IPS-NIHi7 (cell line): ENCODE results near the gene FANCF.
"Not testable (repeated sequence)": the region's sequence is repeated elsewhere in the genome, so short reads cannot be mapped to it uniquely, and the experiment has no call there.

Experiments
- DNase-seq: peaks from one replicate; pipeline ENCODE4 v3.0.0; 2012; ENCODE audit warnings: mixed read lengths; ENCODE audit errors: extremely low spot score

FANCF gene, protein sequence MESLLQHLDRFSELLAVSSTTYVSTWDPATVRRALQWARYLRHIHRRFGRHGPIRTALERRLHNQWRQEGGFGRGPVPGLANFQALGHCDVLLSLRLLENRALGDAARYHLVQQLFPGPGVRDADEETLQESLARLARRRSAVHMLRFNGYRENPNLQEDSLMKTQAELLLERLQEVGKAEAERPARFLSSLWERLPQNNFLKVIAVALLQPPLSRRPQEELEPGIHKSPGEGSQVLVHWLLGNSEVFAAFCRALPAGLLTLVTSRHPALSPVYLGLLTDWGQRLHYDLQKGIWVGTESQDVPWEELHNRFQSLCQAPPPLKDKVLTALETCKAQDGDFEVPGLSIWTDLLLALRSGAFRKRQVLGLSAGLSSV

DNA sequence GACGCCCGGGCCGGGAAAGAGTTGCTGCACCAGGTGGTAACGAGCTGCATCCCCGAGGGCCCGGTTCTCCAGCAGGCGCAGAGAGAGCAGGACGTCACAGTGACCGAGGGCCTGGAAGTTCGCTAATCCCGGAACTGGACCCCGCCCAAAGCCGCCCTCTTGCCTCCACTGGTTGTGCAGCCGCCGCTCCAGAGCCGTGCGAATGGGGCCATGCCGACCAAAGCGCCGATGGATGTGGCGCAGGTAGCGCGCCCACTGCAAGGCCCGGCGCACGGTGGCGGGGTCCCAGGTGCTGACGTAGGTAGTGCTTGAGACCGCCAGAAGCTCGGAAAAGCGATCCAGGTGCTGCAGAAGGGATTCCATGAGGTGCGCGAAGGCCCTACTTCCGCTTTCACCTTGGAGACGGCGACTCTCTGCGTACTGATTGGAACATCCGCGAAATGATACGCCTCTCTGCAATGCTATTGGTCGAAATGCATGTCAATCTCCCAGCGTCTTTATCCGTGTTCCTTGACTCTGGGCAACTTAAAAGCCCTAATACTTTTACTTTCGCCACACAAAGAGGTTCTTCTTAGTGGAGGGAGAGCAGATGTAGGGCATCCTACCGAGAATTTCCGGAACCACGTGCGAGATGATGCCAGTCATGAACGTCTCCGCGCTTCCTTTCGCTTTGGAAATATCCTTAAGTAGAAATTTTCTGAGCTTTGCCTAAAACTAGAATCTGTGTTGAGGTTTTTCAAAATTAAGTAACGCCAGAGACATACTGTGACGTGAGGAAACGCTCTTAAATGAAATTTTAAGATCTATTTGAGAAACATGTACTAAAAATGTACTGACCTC is at the start of gene FANCF:
Gene FANCF (minus strand): TSS at position 376 of the 840 bp plus-strand sequence. CDS start 13 bp downstream, at position 363.
- peak; percentile 85 for DNase-seq

DNA sequence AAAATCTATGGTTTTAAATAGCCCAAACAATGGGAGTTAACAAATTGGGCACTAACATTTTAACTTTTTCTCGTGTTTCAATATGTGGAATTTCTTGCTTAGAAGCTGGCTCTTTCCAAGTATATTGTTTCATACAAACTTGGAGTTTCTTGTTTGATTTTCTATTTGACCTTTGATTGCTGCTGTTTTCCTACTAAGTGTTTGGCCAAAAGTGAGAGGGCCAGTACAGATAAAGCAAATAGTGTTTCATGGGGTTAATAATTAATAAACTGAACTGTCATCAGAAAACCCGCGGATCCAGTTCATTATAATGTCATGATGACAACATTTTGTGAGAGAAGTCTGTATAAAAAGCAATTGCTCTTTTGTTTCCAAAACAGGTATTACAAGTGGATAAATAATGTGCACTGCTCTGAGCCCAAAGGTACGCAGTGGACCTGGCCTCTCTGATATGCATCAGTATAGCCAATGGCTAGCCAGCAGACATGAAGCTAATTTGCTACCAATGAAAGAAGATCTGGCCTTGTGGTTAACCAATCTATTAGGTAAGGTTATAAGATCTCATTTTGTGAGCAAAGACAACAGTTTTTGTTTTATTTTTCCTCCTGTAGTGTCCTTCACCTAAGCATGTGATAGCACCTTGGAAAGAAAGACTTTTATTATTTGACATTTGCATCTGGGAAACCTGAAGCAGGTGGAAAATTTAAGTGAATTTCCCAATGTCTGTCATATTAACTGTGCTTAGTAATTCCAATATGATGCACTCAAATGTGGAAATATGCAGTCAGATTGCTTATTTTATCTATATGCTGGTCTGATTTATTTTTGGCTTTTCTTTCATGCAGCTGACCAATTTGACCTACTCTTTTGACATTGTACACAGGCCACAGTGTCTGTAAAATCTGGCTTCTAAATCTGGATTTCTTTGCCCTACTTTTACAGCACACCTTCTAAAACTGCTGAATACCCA is 49.1 kb upstream of the FANCF start:
- no peak for DNase-seq

DNA sequence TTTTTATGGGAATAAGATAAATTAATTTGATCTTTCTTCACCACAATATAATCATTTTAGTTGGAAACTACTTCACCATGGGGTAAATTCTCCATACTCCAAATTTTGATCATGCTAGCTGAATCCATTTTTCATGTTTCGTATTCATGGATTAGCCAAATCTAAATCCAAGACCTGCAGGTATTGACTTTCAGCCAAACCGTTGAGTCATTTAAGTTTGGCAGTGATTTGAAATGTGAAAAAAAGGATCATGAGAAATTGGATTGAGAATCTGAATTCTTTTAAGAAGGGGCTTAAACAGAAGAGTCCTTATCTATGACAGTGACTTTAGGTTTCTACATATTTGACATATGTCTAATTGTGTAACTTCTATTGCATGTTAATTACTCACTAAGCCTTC is 46.1 kb upstream of the FANCF start:
- DNase-seq, result no peak

DNA sequence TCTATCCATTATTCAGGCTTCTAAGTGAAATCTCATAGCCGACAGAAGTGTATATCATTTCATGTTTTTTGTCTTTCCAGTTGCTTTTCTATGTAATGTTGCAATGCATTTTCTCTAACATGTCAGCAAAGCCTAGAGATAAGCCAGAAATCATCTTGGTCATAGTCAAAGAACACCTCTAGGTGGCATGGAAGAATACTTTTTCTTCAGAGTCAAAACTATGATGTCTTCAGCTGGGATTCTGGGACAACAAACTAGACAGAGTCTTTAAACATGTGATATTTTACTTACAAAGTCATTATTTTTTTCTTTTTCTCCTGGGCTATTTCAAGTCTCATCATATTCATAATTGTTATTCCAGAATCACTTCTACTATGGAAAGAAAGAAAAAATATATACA is 45.2 kb upstream of the FANCF start:
- no peak for DNase-seq

DNA sequence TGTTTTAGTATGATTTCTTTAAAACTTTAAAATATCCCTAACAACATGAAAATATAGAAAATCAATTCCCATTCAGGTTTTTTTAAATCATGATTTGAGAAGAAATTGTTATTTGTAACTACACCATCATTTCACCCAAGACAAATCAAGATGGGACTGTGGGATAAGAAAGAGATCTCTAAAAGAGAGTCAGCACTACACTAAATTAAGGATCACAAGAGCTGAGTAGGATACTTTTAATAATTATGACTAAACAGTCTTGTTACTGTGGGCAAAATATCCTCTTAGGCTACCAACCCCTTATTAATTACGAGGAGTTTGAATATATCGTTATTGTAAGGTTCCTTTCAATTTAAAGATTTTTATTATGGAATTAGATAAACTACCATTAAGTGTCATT is 43.7 kb upstream of the FANCF start:
- DNase-seq, result no peak

DNA sequence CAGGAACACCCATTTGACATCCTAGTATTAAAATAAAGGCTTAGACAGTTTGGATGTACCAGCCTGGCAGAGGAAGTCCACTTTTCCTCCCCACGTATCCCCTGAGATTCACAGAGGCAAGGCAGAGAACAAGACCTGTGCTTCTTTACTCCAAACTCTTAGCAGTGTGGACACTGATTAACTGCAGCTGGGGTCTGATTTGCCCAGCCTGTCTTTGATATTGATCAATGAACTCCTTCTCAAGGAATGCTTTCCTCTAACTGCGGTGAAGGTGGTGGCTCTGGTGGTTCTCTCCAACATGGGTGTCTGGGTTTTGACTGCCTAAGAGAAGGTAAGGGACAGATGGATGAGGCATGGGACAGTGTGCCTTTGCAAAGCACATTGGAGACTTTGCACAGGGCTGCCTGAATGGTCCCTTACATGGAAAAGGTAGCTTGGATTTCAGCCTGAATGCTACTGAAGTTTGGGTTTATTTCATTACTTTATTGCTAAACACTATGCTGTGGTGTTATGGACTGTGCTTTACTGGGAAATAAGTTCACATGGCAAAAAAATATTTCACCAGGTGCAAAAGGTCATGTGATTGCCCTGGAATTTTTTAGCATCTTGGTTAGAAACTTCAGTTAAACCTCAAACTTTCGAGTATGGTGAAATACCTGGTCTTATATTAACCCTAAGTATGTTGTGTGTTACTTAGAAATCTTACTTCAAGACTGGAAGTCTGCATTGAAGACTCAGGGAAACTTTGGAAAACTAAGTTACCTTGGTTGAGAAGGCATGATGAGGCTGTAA is 42.6 kb upstream of the FANCF start:
- DNase-seq, result no peak

DNA sequence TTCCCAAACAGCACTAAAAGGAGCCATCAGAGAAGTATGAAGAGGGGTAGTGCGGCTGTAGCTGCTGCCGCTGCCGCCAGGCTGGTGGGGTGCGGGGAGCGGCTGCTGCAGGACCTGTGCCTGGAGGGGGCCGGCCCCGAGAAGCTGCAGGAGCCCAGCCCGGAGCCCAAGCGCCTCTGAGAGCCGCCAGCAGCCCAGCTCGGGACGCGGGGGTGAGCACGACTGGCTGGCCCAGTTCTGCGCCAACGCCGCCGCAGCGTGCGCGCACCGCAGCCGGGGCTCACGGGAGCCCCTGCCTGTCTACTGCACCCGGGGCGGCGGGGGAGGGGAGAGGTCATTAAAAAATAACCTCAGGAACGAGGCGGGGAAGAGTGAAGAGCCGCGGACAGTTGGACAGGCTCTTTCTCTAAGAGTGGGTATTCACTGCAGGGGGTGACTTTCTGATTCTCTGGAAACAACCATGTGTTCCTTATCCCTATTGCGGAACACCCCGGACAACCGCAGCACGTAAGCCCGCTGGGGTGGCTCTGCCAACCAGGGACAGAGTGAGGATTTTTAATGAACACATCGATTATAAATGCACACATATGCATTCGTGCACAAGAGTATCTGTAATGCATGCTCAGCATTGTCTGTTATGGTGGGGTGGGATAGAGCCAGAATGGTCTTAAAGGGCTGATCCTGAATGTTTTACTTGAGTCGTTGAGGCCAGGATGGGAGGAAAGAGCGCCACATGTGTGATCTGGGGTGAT is 41.2 kb upstream of the FANCF start:
- peak; percentile 77 for DNase-seq

DNA sequence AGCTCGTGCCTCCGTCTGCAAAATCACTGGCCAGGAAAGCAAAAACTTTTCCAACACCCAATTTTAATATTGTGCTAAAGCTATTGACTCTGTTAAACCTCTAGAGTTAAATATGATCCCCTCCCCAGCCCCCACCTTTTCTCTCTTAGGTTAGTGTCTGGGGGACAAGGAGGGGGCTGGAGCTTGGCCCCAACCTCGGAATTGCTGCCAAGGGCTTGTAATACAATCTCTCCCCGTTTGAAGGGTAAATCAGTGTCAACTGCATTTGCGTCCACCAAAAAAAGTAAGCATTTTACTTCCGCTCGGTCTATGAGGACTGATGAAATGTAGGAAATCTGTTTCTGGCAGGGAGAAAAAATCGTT is 40.7 kb upstream of the FANCF start, which contains the start of gene GAS2:
Gene GAS2 (plus strand): TSS at position 287 of the 363 bp plus-strand sequence. CDS start 8,259 bp downstream, outside the sequence.
- no peak for DNase-seq

DNA sequence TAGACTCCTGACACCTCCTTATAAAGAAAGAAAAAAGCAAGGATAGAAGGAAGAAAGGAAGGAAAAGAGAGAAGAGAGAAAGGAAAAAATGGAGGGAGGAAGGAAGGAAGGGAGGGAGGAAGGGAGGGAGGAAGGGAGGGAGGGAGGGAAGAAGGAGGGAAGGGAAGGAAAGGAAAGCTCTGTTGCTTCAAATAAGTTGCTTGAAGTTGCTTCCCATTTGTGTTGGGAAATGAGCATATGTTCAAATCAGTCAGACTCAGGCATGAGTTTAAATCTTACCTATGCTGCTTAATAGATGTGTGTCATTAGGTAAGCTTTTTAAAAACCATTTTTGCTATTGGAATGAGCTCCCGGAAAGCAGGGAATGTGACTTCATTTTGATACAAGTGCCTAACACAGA is 34.2 kb upstream of the FANCF start:
- DNase-seq, result no peak

DNA sequence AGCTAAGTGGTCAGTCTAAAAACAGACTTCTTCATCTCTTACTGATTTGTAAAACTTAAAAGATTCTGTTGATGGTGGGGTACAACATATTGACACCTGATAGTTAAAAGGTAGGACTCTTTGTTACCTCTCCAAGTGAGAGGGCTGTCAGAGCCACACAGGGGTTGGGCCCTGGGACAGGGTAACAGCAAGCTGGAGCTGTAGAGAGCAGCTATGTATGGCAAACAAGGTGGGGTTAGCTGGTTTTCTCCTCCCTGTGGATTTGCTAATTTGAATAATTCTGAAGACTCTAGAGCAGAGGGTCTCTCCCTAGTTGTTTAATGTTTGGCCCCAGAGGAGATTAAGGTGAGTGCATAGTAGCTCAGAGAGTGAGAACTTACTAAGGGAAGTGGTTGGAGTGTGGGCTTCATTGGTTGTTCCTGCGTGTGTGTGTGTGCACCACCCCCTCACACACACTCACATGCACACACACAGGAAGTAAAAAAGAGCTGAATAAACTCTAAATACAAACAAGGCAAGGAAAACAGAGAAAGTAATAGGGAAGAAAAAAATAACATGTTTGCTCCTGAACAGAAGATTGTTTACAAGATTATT is 31.6 kb upstream of the FANCF start:
- DNase-seq, result peak; percentile 13

DNA sequence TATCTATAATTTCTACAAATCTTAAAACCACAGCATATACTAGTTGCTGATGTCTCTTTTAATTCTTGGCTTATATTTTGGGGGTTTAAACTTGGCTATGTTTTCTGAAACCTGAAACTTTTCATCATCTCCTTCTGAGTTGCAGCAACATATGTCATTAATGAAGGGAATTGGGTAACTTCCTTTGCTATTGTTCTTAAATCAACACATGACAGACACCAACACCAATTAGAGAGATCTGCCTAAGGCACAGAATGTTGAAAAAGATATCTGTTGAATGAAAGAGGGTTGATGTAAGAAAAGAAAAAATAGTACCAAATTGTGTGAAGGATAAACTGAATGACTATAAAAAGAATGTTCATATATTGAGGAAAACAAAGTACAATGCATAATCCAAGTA is 30.5 kb upstream of the FANCF start:
- DNase-seq, result no peak

DNA sequence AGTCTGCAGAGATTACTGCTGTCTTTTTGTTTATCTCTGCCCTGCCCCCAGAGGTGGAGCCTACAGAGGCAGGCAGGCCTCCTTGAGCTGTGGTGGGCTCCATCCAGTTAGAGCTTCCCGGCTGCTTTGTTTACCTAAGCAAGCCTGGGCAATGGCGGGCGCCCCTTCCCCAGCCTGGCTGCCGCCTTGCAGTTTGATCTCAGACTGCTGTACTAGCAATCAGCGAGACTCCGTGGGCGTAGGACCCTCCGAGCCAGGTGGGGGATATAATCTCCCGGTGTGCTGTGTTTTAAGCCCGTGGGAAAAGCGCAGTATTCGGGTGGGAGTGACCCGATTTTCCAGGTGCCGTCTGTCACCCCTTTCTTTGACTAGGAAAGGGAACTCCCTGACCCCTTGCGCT is 26.7 kb upstream of the FANCF start:
- not testable (repeated sequence) for DNase-seq

DNA sequence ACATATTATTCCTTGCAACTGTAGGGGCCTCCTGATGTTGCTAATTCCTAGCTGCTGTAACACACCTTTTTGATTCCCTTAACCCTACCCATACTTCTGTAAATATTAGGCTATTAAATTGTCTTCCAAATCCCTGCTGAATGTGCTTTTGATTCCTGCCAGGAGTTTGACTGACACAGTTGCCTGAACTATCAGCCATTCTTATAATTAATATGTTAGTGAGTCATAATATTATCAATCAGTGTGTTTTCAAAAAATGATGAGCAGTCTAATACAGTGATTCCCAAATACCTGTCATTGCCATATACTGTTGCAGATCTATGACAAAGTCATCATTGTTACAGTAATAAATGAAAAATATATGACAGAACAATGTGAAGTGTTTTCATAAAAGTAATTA is 15.9 kb upstream of the FANCF start:
- no peak for DNase-seq

DNA sequence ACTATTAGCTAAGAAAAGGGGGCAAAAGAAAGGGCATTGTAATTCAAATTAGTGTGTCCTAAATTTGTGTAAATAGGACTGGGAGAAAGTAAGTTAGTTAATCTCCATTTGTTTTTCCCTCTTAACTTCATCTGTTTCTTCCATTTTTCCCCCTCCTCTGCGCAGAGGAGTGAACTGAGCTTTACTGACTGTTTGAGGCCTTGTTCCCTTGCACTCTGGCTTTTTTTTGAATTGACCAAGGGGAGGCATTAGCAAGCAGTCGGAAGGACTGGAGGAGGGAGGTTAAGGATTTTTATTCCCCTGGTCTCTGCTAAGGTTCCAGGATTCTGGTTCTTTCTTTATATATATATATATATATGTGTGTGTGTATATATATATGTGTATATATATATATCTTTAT is 15.2 kb upstream of the FANCF start:
- no peak for DNase-seq

DNA sequence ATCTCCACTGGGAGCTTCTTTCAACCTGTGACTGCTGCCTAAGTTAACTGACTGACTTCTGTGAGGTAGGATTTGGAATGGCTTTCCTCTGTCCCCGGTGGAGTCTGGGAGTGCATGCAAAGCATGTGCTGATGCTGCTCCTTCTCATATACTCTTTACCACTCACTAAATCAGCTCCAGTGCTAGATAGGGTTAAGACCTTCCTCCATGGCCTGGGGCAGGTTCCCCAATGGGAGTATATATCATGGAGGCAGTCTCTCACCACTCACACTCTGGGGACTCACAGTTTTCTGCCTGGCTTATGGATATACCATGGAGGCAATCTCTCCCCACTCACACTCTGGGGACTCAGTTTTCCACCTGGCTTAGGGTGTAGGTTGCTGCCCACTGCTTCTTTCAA is 10.1 kb upstream of the FANCF start:
- no peak for DNase-seq

DNA sequence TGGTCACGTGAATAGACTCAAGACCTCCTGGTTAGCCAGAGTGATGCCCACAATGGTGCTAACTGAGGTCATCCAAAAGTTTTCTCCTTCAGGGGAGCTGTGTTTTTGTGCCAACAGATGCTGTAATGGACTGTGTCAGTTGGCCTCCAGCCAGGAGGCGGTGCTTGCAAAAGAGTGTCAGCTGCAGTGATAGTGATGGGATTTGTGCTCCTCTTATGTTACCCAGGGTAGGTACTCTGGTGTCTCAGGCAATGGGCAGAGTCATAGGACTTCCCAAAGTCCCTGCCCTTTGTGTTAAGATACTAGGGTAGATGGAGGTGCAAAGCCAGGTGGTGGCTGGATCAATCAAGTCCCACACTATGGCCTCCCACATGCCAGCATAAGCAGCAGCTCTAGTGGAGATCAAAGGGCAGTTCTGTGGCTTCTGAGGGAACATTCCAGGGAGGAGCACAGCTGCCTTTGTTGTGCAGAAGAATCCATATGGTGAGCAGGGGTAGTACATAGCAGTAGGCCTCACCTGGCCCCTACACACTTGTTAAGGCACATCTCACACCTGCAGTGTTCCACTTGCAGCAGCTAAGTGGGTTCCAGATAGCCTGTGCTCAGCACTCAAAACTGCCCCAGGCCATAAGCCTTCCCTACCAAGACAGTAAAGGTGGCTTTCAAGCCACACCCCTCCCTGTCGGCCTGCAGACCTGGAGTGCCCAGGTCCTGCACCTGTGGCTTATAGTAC is 9.4 kb upstream of the FANCF start:
- no peak for DNase-seq

DNA sequence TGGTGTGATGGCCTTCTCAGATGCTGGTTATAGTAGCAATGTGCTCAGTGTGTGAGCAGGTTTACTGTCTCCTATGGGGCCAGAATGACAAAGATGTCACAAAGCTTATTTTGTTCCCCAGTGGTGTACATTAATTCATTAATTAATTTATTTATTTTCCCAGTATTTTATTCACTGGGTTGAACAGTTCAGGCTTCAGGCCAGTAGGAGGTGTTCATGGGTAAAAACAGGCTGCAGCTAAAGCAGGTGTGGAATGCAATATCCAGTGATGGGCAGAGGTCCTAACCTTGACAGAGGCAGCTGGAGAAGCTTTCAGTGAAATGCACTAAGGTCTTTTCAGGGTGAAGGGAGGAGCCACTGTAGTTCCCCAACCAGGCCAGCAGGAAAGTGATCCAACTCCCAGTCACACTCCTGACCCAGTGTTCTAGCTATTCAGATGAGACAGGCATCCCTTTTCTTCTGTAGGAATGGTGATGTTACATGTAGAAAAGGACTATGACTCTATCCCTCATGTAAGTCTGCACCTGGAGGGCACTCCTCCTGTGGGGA is 7.8 kb upstream of the FANCF start:
- DNase-seq, result no peak

DNA sequence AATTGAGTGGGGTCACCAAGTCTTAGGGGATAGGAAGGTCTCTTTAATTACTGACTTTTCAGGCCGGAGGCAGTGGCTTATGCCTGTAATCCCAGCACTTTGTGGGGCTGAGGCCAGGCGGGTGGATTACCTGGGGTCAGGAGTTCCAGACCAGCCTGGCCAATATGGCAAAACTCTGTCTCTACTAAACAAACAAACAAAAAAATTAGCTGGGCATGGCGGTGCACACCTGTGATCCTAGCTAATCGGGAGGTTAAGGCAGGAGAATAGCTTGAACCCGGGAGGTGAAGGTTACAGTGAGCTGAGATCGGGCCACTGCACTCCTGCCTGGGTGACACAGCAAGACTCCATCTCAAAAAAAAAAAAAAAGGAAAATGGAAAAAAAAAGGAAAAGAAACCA is 1.8 kb upstream of the FANCF start:
- no peak for DNase-seq
